Measurements from ENCODE around the gene CRACR2A. TPM values are rescaled to one million over a fixed set of nuclear protein-coding genes. Genes with fewer than 3 reads are reported as not detected.

Gene CRACR2A
- total and polyA plus RNA-seq, 4 donors, result 1.2 to 2.1 (median 1.8) TPM

GRCh38 chr12:3596703-3597415 is 156.1 kb downstream of the CRACR2A start:
- Histone ChIP-seq H3K27ac (ENCODE audit: low read depth, low read length) (no peak overlapping the region), H3K4me1 (ENCODE audit: control insufficient read depth, insufficient read depth, low read length) (peaks cover 24% of the 10 kb centered on the region), H3K4me3 (ENCODE audit: low read depth, low read length) (no peak overlapping the region), H3K9me3 (ENCODE audit: control insufficient read depth, insufficient read depth, low read length) (no peaks in the 10 kb centered on the region), H3K27me3 (ENCODE audit: control insufficient read depth, insufficient read depth, low read length) (peaks cover under 1% of the 10 kb centered on the region), H3K36me3 (ENCODE audit: control insufficient read depth, insufficient read depth, low read length) (no peaks in the 10 kb centered on the region)
- 77% methylated on average over 7 of the region's 8 CpGs for WGBS (ENCODE audit: insufficient coverage)
- peak in 1 of 6 donors; percentile 63 for DNase-seq (ENCODE audit: low read depth in 4 of 6, low spot score in 6 of 6)

- Histone ChIP-seq H3K27me3 (ENCODE audit: control insufficient read depth, insufficient read depth, low read length) (no peaks in the 10 kb centered on the region), H3K27ac (ENCODE audit: low read depth, low read length) (no peak overlapping the region), H3K9me3 (ENCODE audit: control insufficient read depth, insufficient read depth, low read length) (no peaks in the 10 kb centered on the region), H3K36me3 (ENCODE audit: control insufficient read depth, insufficient read depth, low read length) (no peaks in the 10 kb centered on the region), H3K4me1 (ENCODE audit: control insufficient read depth, insufficient read depth, low read length) (peaks cover 13% of the 10 kb centered on the region), H3K4me3 (ENCODE audit: low read depth, low read length) (no peak overlapping the region)
- no peak for DNase-seq (ENCODE audit: low read depth in 4 of 6, low spot score in 6 of 6)
- WGBS (ENCODE audit: insufficient coverage), result 96% methylated on average over 3 of the region's 6 CpGs
These were observed 157.2 kb downstream of the CRACR2A start for GRCh38 chr12:3595721-3596120.

GRCh38 chr12:3594966-3595365 is 157.9 kb downstream of the CRACR2A start:
- no peaks in the 10 kb centered on the region for H3K9me3 ChIP-seq (ENCODE audit: control insufficient read depth, insufficient read depth, low read length)
- H3K27ac ChIP-seq (ENCODE audit: low read depth, low read length), result no peak overlapping the region
- 100% methylated on average over 1 of the region's 2 CpGs for WGBS (ENCODE audit: insufficient coverage)
- H3K4me3 ChIP-seq (ENCODE audit: low read depth, low read length), result no peak overlapping the region
- DNase-seq (ENCODE audit: low read depth in 4 of 6, low spot score in 6 of 6), result no peak
- no peaks in the 10 kb centered on the region for H3K27me3 ChIP-seq (ENCODE audit: control insufficient read depth, insufficient read depth, low read length)
- no peaks in the 10 kb centered on the region for H3K36me3 ChIP-seq (ENCODE audit: control insufficient read depth, insufficient read depth, low read length)
- H3K4me1 ChIP-seq (ENCODE audit: control insufficient read depth, insufficient read depth, low read length), result peaks cover 12% of the 10 kb centered on the region

- Histone ChIP-seq H3K9me3 (ENCODE audit: control insufficient read depth, insufficient read depth, low read length) (no peaks in the 10 kb centered on the region), H3K27me3 (ENCODE audit: control insufficient read depth, insufficient read depth, low read length) (no peaks in the 10 kb centered on the region), H3K36me3 (ENCODE audit: control insufficient read depth, insufficient read depth, low read length) (no peaks in the 10 kb centered on the region), H3K27ac (ENCODE audit: low read depth, low read length) (no peak overlapping the region), H3K4me3 (ENCODE audit: low read depth, low read length) (no peak overlapping the region), H3K4me1 (ENCODE audit: control insufficient read depth, insufficient read depth, low read length) (peaks cover 5% of the 10 kb centered on the region)
- DNase-seq (ENCODE audit: low read depth in 4 of 6, low spot score in 6 of 6), result no peak
- 97% methylated on average over 8 of the region's 9 CpGs for WGBS (ENCODE audit: insufficient coverage)
These were observed 158.9 kb downstream of the CRACR2A start for GRCh38 chr12:3593906-3594483.

DNA sequence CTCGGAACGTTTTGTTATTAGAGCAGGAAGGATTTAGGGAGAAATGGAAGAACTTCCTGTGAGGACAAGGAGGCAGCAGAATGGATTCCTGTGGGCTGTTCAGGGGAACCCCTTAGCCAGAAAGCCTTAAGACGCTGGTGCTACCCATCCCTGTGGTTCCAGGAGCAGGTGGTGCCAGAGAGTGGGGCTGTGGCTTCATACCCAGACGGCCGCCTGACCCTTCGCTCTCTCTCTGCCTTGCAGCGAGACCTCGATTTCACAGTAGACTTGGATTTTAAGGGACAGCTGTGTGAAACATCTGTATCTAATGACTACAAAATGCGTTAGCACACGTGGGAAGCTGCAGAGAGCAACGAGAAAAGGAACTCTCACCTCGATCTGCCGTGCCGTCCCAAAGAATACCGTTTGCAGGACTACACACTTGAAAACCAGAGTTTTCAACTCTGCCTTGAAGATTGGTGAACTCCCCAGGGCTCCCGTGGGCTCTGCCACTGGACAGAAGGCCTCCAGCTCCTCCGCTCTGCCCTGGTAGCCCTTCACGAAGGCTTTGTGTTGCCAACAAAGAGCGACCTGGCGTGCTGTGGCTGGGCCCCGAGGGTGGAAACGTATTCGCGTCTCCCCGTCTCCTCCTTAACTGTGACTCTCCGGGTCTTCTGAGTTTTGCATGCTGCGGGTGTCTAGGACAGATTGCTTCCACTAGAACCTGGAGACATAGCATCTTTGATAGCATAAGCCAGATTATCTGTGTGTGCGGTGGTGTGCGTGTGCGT is 159.9 kb downstream of the CRACR2A start:
- no peaks in the 10 kb centered on the region for H3K27me3 ChIP-seq (ENCODE audit: control insufficient read depth, insufficient read depth, low read length)
- H3K27ac ChIP-seq (ENCODE audit: low read depth, low read length), result no peak overlapping the region
- H3K9me3 ChIP-seq (ENCODE audit: control insufficient read depth, insufficient read depth, low read length), result no peaks in the 10 kb centered on the region
- H3K36me3 ChIP-seq (ENCODE audit: control insufficient read depth, insufficient read depth, low read length), result no peaks in the 10 kb centered on the region
- H3K4me1 ChIP-seq (ENCODE audit: control insufficient read depth, insufficient read depth, low read length), result no peaks in the 10 kb centered on the region
- no peak for DNase-seq (ENCODE audit: low read depth in 4 of 6, low spot score in 6 of 6)
- H3K4me3 ChIP-seq (ENCODE audit: low read depth, low read length), result no peak overlapping the region
- WGBS (ENCODE audit: insufficient coverage), result 82% methylated on average over 23 of the region's 30 CpGs

DNA sequence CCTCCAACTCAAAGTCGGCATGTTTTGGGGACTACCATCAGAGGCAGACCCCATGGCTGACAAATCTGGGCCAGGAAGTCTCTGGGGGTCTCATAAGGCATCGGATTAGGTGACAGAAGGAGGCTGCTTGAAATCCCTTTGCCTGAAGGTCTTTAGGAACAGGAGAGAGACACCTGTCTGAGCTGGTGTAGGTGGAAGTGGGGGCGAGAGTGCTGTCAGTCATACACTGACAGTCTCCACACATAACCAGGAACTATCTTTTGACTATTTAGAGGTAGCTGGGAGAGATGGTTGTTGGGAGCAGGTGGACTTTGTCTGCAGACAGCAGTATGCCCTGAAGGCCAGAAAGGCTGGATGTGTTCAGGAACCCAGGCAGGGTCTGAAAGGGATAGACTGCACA is 163.2 kb downstream of the CRACR2A start:
- Histone ChIP-seq H3K36me3 (ENCODE audit: control insufficient read depth, insufficient read depth, low read length) (no peaks in the 10 kb centered on the region), H3K4me1 (ENCODE audit: control insufficient read depth, insufficient read depth, low read length) (no peaks in the 10 kb centered on the region), H3K27ac (ENCODE audit: low read depth, low read length) (no peak overlapping the region), H3K9me3 (ENCODE audit: control insufficient read depth, insufficient read depth, low read length) (no peaks in the 10 kb centered on the region), H3K27me3 (ENCODE audit: control insufficient read depth, insufficient read depth, low read length) (no peaks in the 10 kb centered on the region), H3K4me3 (ENCODE audit: low read depth, low read length) (no peak overlapping the region)
- no peak for DNase-seq (ENCODE audit: low read depth in 4 of 6, low spot score in 6 of 6)
- WGBS (ENCODE audit: insufficient coverage), result 71% methylated on average over 1 of the region's 3 CpGs

DNA sequence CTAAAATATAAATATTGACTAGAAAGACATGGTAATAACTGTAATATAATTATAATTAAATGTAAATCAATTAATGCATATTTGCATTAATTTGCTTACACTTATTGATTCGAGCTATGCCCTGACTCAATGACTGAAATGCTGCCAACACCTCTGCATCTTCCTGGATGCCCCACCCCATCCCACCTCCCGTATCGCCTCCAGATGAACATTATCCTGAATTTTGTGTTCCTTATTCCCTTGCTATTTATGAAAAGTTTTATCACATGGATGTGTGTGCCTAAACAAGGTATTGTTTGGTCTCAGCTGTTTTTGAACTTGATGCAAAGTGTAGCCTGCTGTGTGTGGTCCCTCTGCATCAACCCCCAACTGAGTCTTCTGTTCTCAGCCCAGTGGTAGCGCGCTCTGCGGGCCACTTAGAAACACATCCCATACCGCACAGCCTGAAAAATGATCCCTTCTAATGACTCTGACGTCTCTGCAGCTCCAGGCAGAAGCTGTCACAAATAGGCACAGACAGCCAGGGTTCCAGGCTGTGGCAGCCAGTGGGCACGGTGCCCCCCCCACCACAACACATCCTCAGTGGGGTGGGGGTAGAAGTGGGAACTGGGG is 165.4 kb downstream of the CRACR2A start:
- Histone ChIP-seq H3K4me3 (ENCODE audit: low read depth, low read length) (no peak overlapping the region), H3K9me3 (ENCODE audit: control insufficient read depth, insufficient read depth, low read length) (no peaks in the 10 kb centered on the region), H3K4me1 (ENCODE audit: control insufficient read depth, insufficient read depth, low read length) (no peaks in the 10 kb centered on the region), H3K36me3 (ENCODE audit: control insufficient read depth, insufficient read depth, low read length) (peaks cover 3% of the 10 kb centered on the region), H3K27ac (ENCODE audit: low read depth, low read length) (no peak overlapping the region), H3K27me3 (ENCODE audit: control insufficient read depth, insufficient read depth, low read length) (no peaks in the 10 kb centered on the region)
- WGBS (ENCODE audit: insufficient coverage), result 40% methylated on average over 4 of the region's 9 CpGs
- DNase-seq (ENCODE audit: low read depth in 4 of 6, low spot score in 6 of 6), result no peak

GRCh38 chr12:3583656-3584334 is 169.1 kb downstream of the CRACR2A start:
- Histone ChIP-seq H3K27me3 (ENCODE audit: control insufficient read depth, insufficient read depth, low read length) (no peaks in the 10 kb centered on the region), H3K9me3 (ENCODE audit: control insufficient read depth, insufficient read depth, low read length) (no peaks in the 10 kb centered on the region), H3K4me3 (ENCODE audit: low read depth, low read length) (no peak overlapping the region), H3K27ac (ENCODE audit: low read depth, low read length) (no peak overlapping the region), H3K36me3 (ENCODE audit: control insufficient read depth, insufficient read depth, low read length) (peaks cover 3% of the 10 kb centered on the region), H3K4me1 (ENCODE audit: control insufficient read depth, insufficient read depth, low read length) (peaks cover 8% of the 10 kb centered on the region)
- 92% methylated on average over 6 of the region's 8 CpGs for WGBS (ENCODE audit: insufficient coverage)
- no peak for DNase-seq (ENCODE audit: low read depth in 4 of 6, low spot score in 6 of 6)

DNA sequence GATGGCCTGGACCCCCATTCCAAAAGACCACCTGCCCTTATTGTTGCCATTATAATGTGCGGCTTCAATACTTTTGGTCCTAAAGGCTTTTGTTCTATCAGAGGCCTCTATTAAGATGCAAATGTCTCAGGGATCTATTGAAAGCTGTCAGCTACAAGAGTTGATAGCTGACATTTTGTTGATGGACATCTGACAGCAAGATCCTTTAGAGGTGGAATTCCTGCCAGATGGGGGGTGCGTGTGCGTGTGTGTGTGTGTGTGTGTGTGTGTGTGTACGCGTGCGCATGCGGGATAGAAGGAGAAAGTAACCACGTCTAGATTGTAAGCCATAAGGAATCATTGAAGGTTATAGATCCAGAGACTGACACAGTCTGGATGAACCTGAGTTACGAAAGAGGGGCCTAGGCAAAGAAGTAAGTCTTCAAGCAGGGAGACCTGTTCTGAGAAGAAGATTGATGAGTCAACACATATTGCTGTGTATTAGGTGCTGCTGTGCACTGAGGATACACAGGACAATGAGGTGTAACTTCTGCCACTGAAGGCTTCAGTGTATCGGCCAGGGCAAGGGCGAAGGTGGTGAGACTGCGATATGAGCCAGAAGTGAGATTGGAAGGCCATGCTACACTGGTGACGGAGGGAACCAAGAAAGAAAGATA is 172.7 kb downstream of the CRACR2A start:
- Histone ChIP-seq H3K4me1 (ENCODE audit: control insufficient read depth, insufficient read depth, low read length) (peaks cover 13% of the 10 kb centered on the region), H3K9me3 (ENCODE audit: control insufficient read depth, insufficient read depth, low read length) (no peaks in the 10 kb centered on the region), H3K4me3 (ENCODE audit: low read depth, low read length) (no peak overlapping the region), H3K36me3 (ENCODE audit: control insufficient read depth, insufficient read depth, low read length) (peaks cover 8% of the 10 kb centered on the region), H3K27me3 (ENCODE audit: control insufficient read depth, insufficient read depth, low read length) (no peaks in the 10 kb centered on the region), H3K27ac (ENCODE audit: low read depth, low read length) (no peak overlapping the region)
- DNase-seq (ENCODE audit: low read depth in 4 of 6, low spot score in 6 of 6), result peak in 2 of 6 donors; percentile 34 to 45
- WGBS (ENCODE audit: insufficient coverage), result 90% methylated on average over 13 of the region's 13 CpGs
